Ovary (tissue), 3 donors: ENCODE measurements around the gene SLC28A3.

Experiments
- POLR2A ChIP-seq: fragments of 450-650 bp; IDR thresholded peaks from one replicate; pipeline ENCODE4 v1.6.1; 2017; ENCODE audit warnings: antibody characterized with exemption, mild to moderate bottlenecking, moderate library complexity
- TF ChIP-seq, protein P1 (sequence below), 3 donors: fragments of 450-650 bp in 2 of 3; fragments of 200-600 bp in 1 of 3; IDR thresholded peaks; one replicate each; pipeline versions ENCODE4 v1.5.1 to v1.8.0; 2016 to 2022; ENCODE audit warnings: antibody characterized with exemption in 3 of 3, mild to moderate bottlenecking in 1 of 3
- donor health status: DM: no; HTN: no; CAD: no.

DNA sequence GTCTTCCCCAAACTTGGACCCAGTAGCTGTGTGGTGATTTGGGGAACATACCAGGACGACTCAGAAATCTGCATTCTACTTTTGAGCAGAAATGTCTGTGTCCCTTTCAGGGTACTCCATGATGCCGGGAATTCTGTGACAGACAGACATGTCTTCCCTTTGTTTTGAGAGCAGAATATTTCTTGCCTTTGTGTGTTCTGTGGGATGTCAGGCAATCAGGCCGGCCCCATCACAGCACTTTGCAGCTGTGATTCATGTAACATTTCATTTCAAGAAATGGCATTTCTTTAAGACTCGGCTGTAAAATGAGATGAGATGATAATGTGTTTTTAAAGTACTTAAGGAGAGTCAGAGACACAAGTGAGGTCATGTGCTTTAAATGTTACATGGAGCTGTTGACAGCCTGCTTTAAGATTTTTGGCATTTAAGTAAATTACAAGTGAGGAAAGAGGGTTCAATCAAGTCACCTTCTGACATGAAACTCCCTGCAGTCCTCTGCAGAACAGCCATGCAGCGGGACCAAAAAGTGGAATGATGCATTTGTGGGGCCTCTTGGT is 98.7 kb downstream of the SLC28A3 start:
- TF ChIP-seq, protein P1, sequence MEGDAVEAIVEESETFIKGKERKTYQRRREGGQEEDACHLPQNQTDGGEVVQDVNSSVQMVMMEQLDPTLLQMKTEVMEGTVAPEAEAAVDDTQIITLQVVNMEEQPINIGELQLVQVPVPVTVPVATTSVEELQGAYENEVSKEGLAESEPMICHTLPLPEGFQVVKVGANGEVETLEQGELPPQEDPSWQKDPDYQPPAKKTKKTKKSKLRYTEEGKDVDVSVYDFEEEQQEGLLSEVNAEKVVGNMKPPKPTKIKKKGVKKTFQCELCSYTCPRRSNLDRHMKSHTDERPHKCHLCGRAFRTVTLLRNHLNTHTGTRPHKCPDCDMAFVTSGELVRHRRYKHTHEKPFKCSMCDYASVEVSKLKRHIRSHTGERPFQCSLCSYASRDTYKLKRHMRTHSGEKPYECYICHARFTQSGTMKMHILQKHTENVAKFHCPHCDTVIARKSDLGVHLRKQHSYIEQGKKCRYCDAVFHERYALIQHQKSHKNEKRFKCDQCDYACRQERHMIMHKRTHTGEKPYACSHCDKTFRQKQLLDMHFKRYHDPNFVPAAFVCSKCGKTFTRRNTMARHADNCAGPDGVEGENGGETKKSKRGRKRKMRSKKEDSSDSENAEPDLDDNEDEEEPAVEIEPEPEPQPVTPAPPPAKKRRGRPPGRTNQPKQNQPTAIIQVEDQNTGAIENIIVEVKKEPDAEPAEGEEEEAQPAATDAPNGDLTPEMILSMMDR (IDR thresholded peaks at IDR 0.05) = no peak
- no peak for TF ChIP-seq POLR2A
